GM12878 (cell line): ENCODE results near the gene ZBTB37. TPM values are rescaled to one million over a fixed set of nuclear protein-coding genes. Genes with fewer than 3 reads are reported as not detected.

Experiments used
- ATAC-seq: fragments of 200-7000 bp; cut with Tn5 transposase; 3 replicates; pipeline ENCODE4 v1.9.1; 2020; ENCODE audit warnings: mild to moderate bottlenecking, moderate library complexity
- BruUV-seq: library from RNA; stranded (reverse); fragments of 400-500 nt; replicated peaks from 2 replicates; lab custom pipeline; 2021; lab: Mats Ljungman, UMichigan
- CTCF ChIA-PET: fragments of 300-600 bp; sonication (Branson Sonifier 250); formaldehyde crosslinking; extraction: SDS; loops from one replicate; lab custom pipeline; 2021; ENCODE audit warnings: inconsistent platforms; lab: Yijun Ruan, JAX
- POLR2A ChIA-PET: fragments of 350-600 bp; formaldehyde crosslinking; extraction: SDS; loops from one replicate; lab custom pipeline; 2021; ENCODE audit warnings: inconsistent platforms; lab: Charles Lee
- RAD21 ChIA-PET: fragments of 300-600 bp; sonication (Branson Sonifier 250); formaldehyde crosslinking; loops from one replicate; lab custom pipeline; 2023; ENCODE audit warnings: antibody characterized with exemption; ENCODE audit not compliant: unreplicated experiment; lab: Charles Lee
- SMC1A ChIA-PET: fragments of 300-600 bp; sonication (Branson Sonifier 250); formaldehyde crosslinking; loops from one replicate; lab custom pipeline; 2023; ENCODE audit not compliant: unreplicated experiment, uncharacterized antibody; lab: Charles Lee
- DNase-seq: peaks from one replicate; pipeline ENCODE4 v3.0.0-alpha.2; 2011; ENCODE audit warnings: low read depth, low spot score
- FAIRE-seq: peaks from 3 replicates; lab custom pipeline; 2011; peaks lifted over from hg19 to GRCh38; lab: Jason Lieb, UNC
- H2AFZ ChIP-seq: 2 replicates; pipeline ENCODE4 v1.6.0; 2011; ENCODE audit warnings: low read depth, low read length, control low read depth; ENCODE audit not compliant: control insufficient read depth
- H3K27ac ChIP-seq: 2 replicates; pipeline ENCODE4 v1.5.1; 2011; ENCODE audit warnings: control low read depth; ENCODE audit not compliant: control insufficient read depth, insufficient read depth
- H3K27me3 ChIP-seq, 2 experiments: replicated peaks in 1 of 2; 2 replicates each; pipeline versions ENCODE4 v1.6.0 to v1.6.1; 2011; ENCODE audit warnings: low read length in 1 of 2; ENCODE audit not compliant: control insufficient read depth in 2 of 2, insufficient read depth in 2 of 2
- H3K36me3 ChIP-seq, 2 experiments: 2 replicates each; pipeline ENCODE4 v1.5.1; 2011; ENCODE audit warnings: low read length in 1 of 2; ENCODE audit not compliant: control insufficient read depth in 2 of 2, insufficient read depth in 2 of 2
- H3K4me1 ChIP-seq: 2 replicates; pipeline ENCODE4 v1.6.1; 2011; ENCODE audit warnings: mild to moderate bottlenecking, low read length, moderate library complexity, mixed read lengths; ENCODE audit not compliant: control insufficient read depth, insufficient read depth
- H3K4me2 ChIP-seq: 2 replicates; pipeline ENCODE4 v1.6.0; 2011; ENCODE audit warnings: control low read depth; ENCODE audit not compliant: control insufficient read depth, insufficient read depth
- H3K4me3 ChIP-seq: fragments of 200-600 bp; sonication (generic); 2 replicates; pipeline ENCODE4 v1.5.1; 2016
- H3K79me2 ChIP-seq: 2 replicates; pipeline ENCODE4 v1.6.0; 2011; ENCODE audit warnings: low read length; ENCODE audit not compliant: control insufficient read depth, insufficient read depth
- H3K9ac ChIP-seq: 2 replicates; pipeline ENCODE4 v1.8.0; 2011; ENCODE audit warnings: low read length, control low read depth, mixed read lengths; ENCODE audit not compliant: control insufficient read depth, insufficient read depth
- H3K9me3 ChIP-seq: replicated peaks from 3 replicates; pipeline ENCODE4 v1.5.1; 2011; ENCODE audit warnings: mild to moderate bottlenecking, low read length; ENCODE audit not compliant: control insufficient read depth, insufficient read depth
- H4K20me1 ChIP-seq: 2 replicates; pipeline ENCODE4 v1.6.0; 2011; ENCODE audit not compliant: control insufficient read depth, insufficient read depth
- ASH2L ChIP-seq: fragments of 300-600, 200-600 bp; sonication (generic); IDR thresholded peaks from 2 replicates; pipeline ENCODE4 v1.6.1; 2017; ENCODE audit warnings: low read depth, mild to moderate bottlenecking, borderline replicate concordance
- CHD1 ChIP-seq: IDR thresholded peaks from 2 replicates; pipeline ENCODE4 v1.6.1; 2012; ENCODE audit warnings: low read depth, low read length, improper control_type of control experiment
- CREM ChIP-seq: IDR thresholded peaks from 2 replicates; pipeline ENCODE4 v1.6.1; 2014; ENCODE audit warnings: antibody characterized with exemption, low read depth
- HDAC6 ChIP-seq: fragments of 200-600 bp; sonication (generic); IDR thresholded peaks from one replicate; pipeline ENCODE4 v1.8.0; 2017; ENCODE audit warnings: antibody characterized with exemption; ENCODE audit not compliant: unreplicated experiment
- SMAD1 ChIP-seq: fragments of 450-650 bp; IDR thresholded peaks from 2 replicates; pipeline ENCODE4 v1.6.1; 2018; ENCODE audit warnings: mild to moderate bottlenecking, low read depth; ENCODE audit not compliant: partially characterized antibody
- SUPT20H ChIP-seq: IDR thresholded peaks from 2 replicates; pipeline ENCODE4 v1.6.1; 2011; ENCODE audit warnings: low read depth, mild to moderate bottlenecking, low read length, moderate library complexity, borderline replicate concordance; ENCODE audit not compliant: control insufficient read depth
- YY1 ChIP-seq: IDR thresholded peaks from 2 replicates; pipeline ENCODE4 v1.6.1; 2011; ENCODE audit warnings: low read depth, mild to moderate bottlenecking, low read length
- ZSCAN29 ChIP-seq: fragments of 450-650 bp; IDR thresholded peaks from 2 replicates; pipeline ENCODE4 v1.6.1; 2017; ENCODE audit warnings: mild to moderate bottlenecking, moderate library complexity
- WGBS: methylation state at CpG from one replicate; pipeline ENCODE4 v1.1.6; 2016; ENCODE audit warnings: low lambda C conversion rate; ENCODE audit not compliant: insufficient replicate concordance, insufficient coverage; ENCODE audit errors: missing lambda C conversion rate; 5-methylcytosine and 5-hydroxymethylcytosine counted together
- in situ Hi-C: fragments of 300-500 bp; cut with MboI; formaldehyde crosslinking; loops from 9 replicates; pipeline ENCODE4 v1.14.3; 2018; ENCODE audit warnings: mixed read lengths
- intact Hi-C: fragments of 100-400 bp; cut with micrococcal nuclease; formaldehyde crosslinking; loops from one replicate; pipeline ENCODE4 v1.14.2; 2022; ENCODE audit not compliant: unreplicated experiment
- polyA plus RNA-seq, 11 experiments: library from polyadenylated mRNA; depleted of rRNA in 4 of 11; unstranded in 6 of 11; stranded (reverse) in 5 of 11; fragments of >200 nt; fragmentation: Nextera tagmentation in 4 of 11; fragmentation: Illumina TruSeq in 1 of 11; extraction: Ambion mirVana in 4 of 11; extraction: Trizol in 1 of 11; gene quantifications; 1 replicate in 1 of 11; 2 replicates in 10 of 11; pipeline versions ENCODE4 v1.2.1 to v1.2.3, GENCODE V29; 2011 to 2016; ENCODE audit warnings: inconsistent platforms in 2 of 11, missing spikeins in 2 of 11, low read depth in 1 of 11
- total RNA-seq, 4 experiments: library from RNA; depleted of rRNA in 3 of 4; stranded (reverse); fragments of >200 nt in 3 of 4; fragmentation: Illumina TruSeq in 1 of 4; extraction: Trizol in 1 of 4; gene quantifications; 2 replicates each; pipeline versions ENCODE4 v1.2.1 to v1.2.3, GENCODE V29; 2013 to 2021
- TF ChIP-seq, protein P1 (sequence below): IDR thresholded peaks from 2 replicates; pipeline ENCODE4 v1.6.1; 2012; ENCODE audit warnings: low read depth, low read length, improper control_type of control experiment
- TF ChIP-seq, protein P2 (sequence below): IDR thresholded peaks from 2 replicates; pipeline ENCODE4 v1.6.1; 2012; ENCODE audit warnings: low read depth, low read length, improper control_type of control experiment
- TF ChIP-seq, protein P3 (sequence below): fragments of 450-650 bp; IDR thresholded peaks from 2 replicates; pipeline ENCODE4 v1.6.1; 2017; ENCODE audit warnings: borderline replicate concordance

Gene ZBTB37
- total and polyA plus RNA-seq, 10 of the 15 experiments (the other 5 are each of a cell fraction or from before 2014, with no cell fraction given) = 0.16 to 5.7 (median 1.9) TPM

DNA sequence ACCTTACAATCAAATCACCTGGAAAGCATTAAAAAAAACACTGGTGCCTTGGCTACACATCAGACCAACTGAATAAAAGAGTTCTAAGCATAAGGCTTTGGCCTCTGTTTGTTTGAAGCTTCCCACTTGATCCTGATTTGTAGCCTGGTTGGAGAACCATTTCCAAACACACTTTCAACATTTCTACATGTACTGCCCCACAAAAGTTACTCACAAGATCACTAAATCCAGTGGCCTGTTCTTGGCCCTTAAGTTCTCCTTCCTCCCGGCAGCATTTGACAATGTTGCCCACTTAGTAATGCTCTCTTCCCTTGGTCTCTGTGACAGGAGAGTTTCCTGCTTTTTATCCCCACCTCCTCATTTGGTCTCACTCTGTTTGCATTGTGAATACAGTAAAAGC, 12.2 kb upstream of the ZBTB37 start (continued):
- no peak for TF ChIP-seq SMAD1

DNA sequence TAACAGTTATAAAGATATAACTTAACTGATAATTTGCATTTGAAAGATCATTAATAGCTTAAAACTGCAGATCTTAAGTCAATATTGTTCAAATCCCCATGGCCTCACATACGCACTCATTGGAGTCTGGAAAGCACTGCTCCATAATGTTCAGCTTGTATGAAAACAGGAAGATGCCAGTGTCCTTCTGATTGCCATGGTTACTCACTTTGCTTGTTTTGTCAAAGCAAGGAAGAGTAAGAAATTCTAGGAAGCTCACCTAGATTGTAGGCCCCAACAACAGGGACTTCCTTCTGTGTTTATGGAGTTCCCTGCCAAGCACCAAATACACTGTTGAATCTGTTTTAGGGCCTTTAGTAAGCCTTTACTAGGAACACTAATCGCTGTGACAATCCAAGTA, 11.3 kb upstream of the ZBTB37 start:
- no peaks in the 10 kb centered on the region for H4K20me1 ChIP-seq
- RAD21 ChIA-PET = no interaction called here
- no peaks in the 10 kb centered on the region for H3K79me2 ChIP-seq
- H3K4me2 ChIP-seq = no peak overlapping the region
- CTCF ChIA-PET = no interaction called here
- H3K4me3 ChIP-seq = no peak overlapping the region
- in situ Hi-C loops (no loop called here), intact Hi-C loops (no loop called here)
- SMC1A ChIA-PET = interaction anchor here (0.8 kb wide), 1 partner anchor 34 kb away, joined by 3 read pairs; no protein-coding TSS in a partner anchor
- no peak overlapping the region for H3K9ac ChIP-seq
- no peak overlapping the region for H3K27ac ChIP-seq
- no peak for DNase-seq
- H2AFZ ChIP-seq = no peak overlapping the region
- no peaks in the 10 kb centered on the region for H3K27me3 ChIP-seq
- WGBS = 100% methylated on average over 2 of the region's 2 CpGs
- FAIRE-seq = no peak
- peaks cover 1 to 12% of the 10 kb centered on the region in 2 experiments for H3K36me3 ChIP-seq
- no peaks in the 10 kb centered on the region for H3K4me1 ChIP-seq
- no peak for ATAC-seq
- no peak for TF ChIP-seq CHD1
- TF ChIP-seq ASH2L = no peak
- no peak for TF ChIP-seq SUPT20H
- TF ChIP-seq, protein P1, sequence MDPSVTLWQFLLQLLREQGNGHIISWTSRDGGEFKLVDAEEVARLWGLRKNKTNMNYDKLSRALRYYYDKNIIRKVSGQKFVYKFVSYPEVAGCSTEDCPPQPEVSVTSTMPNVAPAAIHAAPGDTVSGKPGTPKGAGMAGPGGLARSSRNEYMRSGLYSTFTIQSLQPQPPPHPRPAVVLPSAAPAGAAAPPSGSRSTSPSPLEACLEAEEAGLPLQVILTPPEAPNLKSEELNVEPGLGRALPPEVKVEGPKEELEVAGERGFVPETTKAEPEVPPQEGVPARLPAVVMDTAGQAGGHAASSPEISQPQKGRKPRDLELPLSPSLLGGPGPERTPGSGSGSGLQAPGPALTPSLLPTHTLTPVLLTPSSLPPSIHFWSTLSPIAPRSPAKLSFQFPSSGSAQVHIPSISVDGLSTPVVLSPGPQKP = no peak
- TF ChIP-seq YY1 = no peak
- TF ChIP-seq, protein P2, sequence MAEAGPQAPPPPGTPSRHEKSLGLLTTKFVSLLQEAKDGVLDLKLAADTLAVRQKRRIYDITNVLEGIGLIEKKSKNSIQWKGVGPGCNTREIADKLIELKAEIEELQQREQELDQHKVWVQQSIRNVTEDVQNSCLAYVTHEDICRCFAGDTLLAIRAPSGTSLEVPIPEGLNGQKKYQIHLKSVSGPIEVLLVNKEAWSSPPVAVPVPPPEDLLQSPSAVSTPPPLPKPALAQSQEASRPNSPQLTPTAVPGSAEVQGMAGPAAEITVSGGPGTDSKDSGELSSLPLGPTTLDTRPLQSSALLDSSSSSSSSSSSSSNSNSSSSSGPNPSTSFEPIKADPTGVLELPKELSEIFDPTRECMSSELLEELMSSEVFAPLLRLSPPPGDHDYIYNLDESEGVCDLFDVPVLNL = no peak
- TF ChIP-seq ZSCAN29 = no peak
- no peak for TF ChIP-seq CREM
- TF ChIP-seq, protein P3, sequence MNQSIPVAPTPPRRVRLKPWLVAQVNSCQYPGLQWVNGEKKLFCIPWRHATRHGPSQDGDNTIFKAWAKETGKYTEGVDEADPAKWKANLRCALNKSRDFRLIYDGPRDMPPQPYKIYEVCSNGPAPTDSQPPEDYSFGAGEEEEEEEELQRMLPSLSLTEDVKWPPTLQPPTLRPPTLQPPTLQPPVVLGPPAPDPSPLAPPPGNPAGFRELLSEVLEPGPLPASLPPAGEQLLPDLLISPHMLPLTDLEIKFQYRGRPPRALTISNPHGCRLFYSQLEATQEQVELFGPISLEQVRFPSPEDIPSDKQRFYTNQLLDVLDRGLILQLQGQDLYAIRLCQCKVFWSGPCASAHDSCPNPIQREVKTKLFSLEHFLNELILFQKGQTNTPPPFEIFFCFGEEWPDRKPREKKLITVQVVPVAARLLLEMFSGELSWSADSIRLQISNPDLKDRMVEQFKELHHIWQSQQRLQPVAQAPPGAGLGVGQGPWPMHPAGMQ = no peak
- no peak for TF ChIP-seq HDAC6
- BruUV-seq = no TSS peak
- H3K9me3 ChIP-seq = no peaks in the 10 kb centered on the region
- POLR2A ChIA-PET = no interaction called here
